Endothelial cell of umbilical vein (primary cell): ENCODE data around the gene SARNP.
"Not testable (repeated sequence)": the region's sequence is repeated elsewhere in the genome, so short reads cannot be mapped to it uniquely, and the experiment has no call there.

Experiments used
- CTCF ChIP-seq, 2 donors: IDR thresholded peaks; 1 replicate in 1 of 2; 2 replicates in 1 of 2; pipeline ENCODE4 v1.5.1; 2011; ENCODE audit warnings: low read length in 2 of 2, mild to moderate bottlenecking in 2 of 2, moderate library complexity in 2 of 2, control low read depth in 1 of 2, inconsistent platforms in 1 of 2, low read depth in 1 of 2; ENCODE audit not compliant: insufficient read depth in 1 of 2; ENCODE audit errors: extremely low read depth in 1 of 2
- EZH2 ChIP-seq: IDR thresholded peaks from 2 replicates; pipeline ENCODE4 v1.6.1; 2012; ENCODE audit warnings: borderline replicate concordance, low read depth, mild to moderate bottlenecking, moderate library complexity, low read length, inconsistent platforms; ENCODE audit not compliant: severe bottlenecking
- FOS ChIP-seq: IDR thresholded peaks from 2 replicates; pipeline ENCODE4 v1.6.1; 2011; ENCODE audit warnings: mild to moderate bottlenecking, low read length, moderate library complexity, borderline replicate concordance; ENCODE audit not compliant: insufficient read depth
- GATA2 ChIP-seq: IDR thresholded peaks from 2 replicates; pipeline ENCODE4 v1.7.0; 2011; ENCODE audit warnings: low read depth, mild to moderate bottlenecking, moderate library complexity, mixed read lengths, low read length; ENCODE audit not compliant: insufficient read length, insufficient read depth
- JUN ChIP-seq: IDR thresholded peaks from 2 replicates; pipeline ENCODE4 v1.6.1; 2011; ENCODE audit warnings: borderline replicate concordance, low read depth; ENCODE audit not compliant: insufficient read length, insufficient read depth
- MAX ChIP-seq: IDR thresholded peaks from 2 replicates; pipeline ENCODE4 v1.6.1; 2011; ENCODE audit not compliant: insufficient read depth, insufficient read length
- MYC ChIP-seq: IDR thresholded peaks from one replicate; pipeline ENCODE4 v1.6.1; 2011; ENCODE audit warnings: mild to moderate bottlenecking, low read depth, low read length
- POLR2A ChIP-seq: IDR thresholded peaks from 2 replicates; pipeline ENCODE4 v1.6.1; 2012; ENCODE audit warnings: low read depth, mild to moderate bottlenecking, control low read depth, low read length
- POLR2AphosphoS5 ChIP-seq: IDR thresholded peaks from 2 replicates; pipeline ENCODE4 v1.6.1; 2012; ENCODE audit warnings: low read depth, mild to moderate bottlenecking, control low read depth, low read length, moderate library complexity; ENCODE audit not compliant: insufficient read depth

GRCh38 chr12:55758575-55758974 lies 58.9 kb downstream of the SARNP start:
- TF ChIP-seq POLR2A; POLR2AphosphoS5; CTCF (IDR thresholded peaks at IDR 0.05; ENCODE audit: extremely low read depth in 1 of 2, insufficient read depth in 1 of 2, low read depth in 1 of 2, low read length in 2 of 2); EZH2; JUN; MYC; MAX; GATA2; FOS: not testable (repeated sequence)
